ENCODE data around the gene PES1. TPM values are rescaled to one million over a fixed set of nuclear protein-coding genes. Genes with fewer than 3 reads are reported as not detected.
"Not testable (repeated sequence)": the region's sequence is repeated elsewhere in the genome, so short reads cannot be mapped to it uniquely, and the experiment has no call there.

PES1 gene
- total RNA-seq, 4 donors from 2014 or later, result 46.7 to 59.9 (median 53.1) TPM

- no peaks in the 10 kb centered on the region for H3K27me3 ChIP-seq
- WGBS, result 39% methylated on average over 3 of the region's 3 CpGs
- TF ChIP-seq POLR2AphosphoS5 (IDR thresholded peaks at IDR 0.05), result no peak
- no peak overlapping the region for H3K4me3 ChIP-seq
- no peak for DNase-seq (ENCODE audit: low spot score in 2 of 2)
- H3K9me3 ChIP-seq, result no peaks in the 10 kb centered on the region
- no peaks in the 10 kb centered on the region for H3K4me1 ChIP-seq
- H3K36me3 ChIP-seq, result no peaks in the 10 kb centered on the region
- H3K27ac ChIP-seq, result no peak overlapping the region
Measured at GRCh38 chr22:30564761-30565119, 27.0 kb downstream of the PES1 start.

- 72% methylated on average over 7 of the region's 8 CpGs for WGBS
- no peak for TF ChIP-seq POLR2A (IDR thresholded peaks at IDR 0.05)
- TF ChIP-seq EP300 (IDR thresholded peaks at IDR 0.05), result no peak
- TF ChIP-seq POLR2AphosphoS5 (IDR thresholded peaks at IDR 0.05), result no peak
- TF ChIP-seq, protein P1, sequence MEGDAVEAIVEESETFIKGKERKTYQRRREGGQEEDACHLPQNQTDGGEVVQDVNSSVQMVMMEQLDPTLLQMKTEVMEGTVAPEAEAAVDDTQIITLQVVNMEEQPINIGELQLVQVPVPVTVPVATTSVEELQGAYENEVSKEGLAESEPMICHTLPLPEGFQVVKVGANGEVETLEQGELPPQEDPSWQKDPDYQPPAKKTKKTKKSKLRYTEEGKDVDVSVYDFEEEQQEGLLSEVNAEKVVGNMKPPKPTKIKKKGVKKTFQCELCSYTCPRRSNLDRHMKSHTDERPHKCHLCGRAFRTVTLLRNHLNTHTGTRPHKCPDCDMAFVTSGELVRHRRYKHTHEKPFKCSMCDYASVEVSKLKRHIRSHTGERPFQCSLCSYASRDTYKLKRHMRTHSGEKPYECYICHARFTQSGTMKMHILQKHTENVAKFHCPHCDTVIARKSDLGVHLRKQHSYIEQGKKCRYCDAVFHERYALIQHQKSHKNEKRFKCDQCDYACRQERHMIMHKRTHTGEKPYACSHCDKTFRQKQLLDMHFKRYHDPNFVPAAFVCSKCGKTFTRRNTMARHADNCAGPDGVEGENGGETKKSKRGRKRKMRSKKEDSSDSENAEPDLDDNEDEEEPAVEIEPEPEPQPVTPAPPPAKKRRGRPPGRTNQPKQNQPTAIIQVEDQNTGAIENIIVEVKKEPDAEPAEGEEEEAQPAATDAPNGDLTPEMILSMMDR (IDR thresholded peaks at IDR 0.05), result no peak
- no peak for DNase-seq (ENCODE audit: low spot score in 2 of 2)
Measured at GRCh38 chr22:30564045-30564760, 27.5 kb downstream of the PES1 start.

GRCh38 chr22:30562366-30562765 lies 29.3 kb downstream of the PES1 start:
- no peak overlapping the region for H3K27ac ChIP-seq
- no peak overlapping the region for H3K4me3 ChIP-seq
- DNase-seq (ENCODE audit: low spot score in 2 of 2), result no peak
- no peaks in the 10 kb centered on the region for H3K4me1 ChIP-seq
- no peaks in the 10 kb centered on the region for H3K36me3 ChIP-seq
- H3K9me3 ChIP-seq, result no peaks in the 10 kb centered on the region
- 66% methylated on average over 6 of the region's 6 CpGs for WGBS
- no peaks in the 10 kb centered on the region for H3K27me3 ChIP-seq
- TF ChIP-seq POLR2A (IDR thresholded peaks at IDR 0.05) (no peak), EP300 (IDR thresholded peaks at IDR 0.05) (no peak)

More at GRCh38 chr22:30564045-30564760, 27.5 kb downstream of the PES1 start:
- Histone ChIP-seq H3K9me3 (no peaks in the 10 kb centered on the region), H3K36me3 (no peaks in the 10 kb centered on the region), H3K27ac (no peak overlapping the region), H3K27me3 (no peaks in the 10 kb centered on the region), H3K4me1 (no peaks in the 10 kb centered on the region), H3K4me3 (no peak overlapping the region)

GRCh38 chr22:30561402-30562189 lies 30.1 kb downstream of the PES1 start:
- H3K36me3 ChIP-seq, result no peaks in the 10 kb centered on the region
- WGBS, result 82% methylated on average over 3 of the region's 10 CpGs

GRCh38 chr22:30560643-30561202 lies 31.0 kb downstream of the PES1 start:
- H3K36me3 ChIP-seq; DNase-seq (ENCODE audit: low spot score in 2 of 2); H3K4me1 ChIP-seq; H3K9me3 ChIP-seq; H3K4me3 ChIP-seq; H3K27ac ChIP-seq; H3K27me3 ChIP-seq: not testable (repeated sequence)
- WGBS, result 87% methylated on average over 11 of the region's 11 CpGs

More at GRCh38 chr22:30561402-30562189, 30.1 kb downstream of the PES1 start:
- Histone ChIP-seq H3K9me3 (no peaks in the 10 kb centered on the region), H3K27me3 (no peaks in the 10 kb centered on the region), H3K4me3 (no peak overlapping the region), H3K27ac (no peak overlapping the region), H3K4me1 (no peaks in the 10 kb centered on the region)
- TF ChIP-seq, protein P1 (IDR thresholded peaks at IDR 0.05), result no peak
- no peak for TF ChIP-seq EP300 (IDR thresholded peaks at IDR 0.05)
- TF ChIP-seq POLR2A (IDR thresholded peaks at IDR 0.05), result no peak
- TF ChIP-seq POLR2AphosphoS5 (IDR thresholded peaks at IDR 0.05), result no peak
- DNase-seq (ENCODE audit: low spot score in 2 of 2), result no peak

DNA sequence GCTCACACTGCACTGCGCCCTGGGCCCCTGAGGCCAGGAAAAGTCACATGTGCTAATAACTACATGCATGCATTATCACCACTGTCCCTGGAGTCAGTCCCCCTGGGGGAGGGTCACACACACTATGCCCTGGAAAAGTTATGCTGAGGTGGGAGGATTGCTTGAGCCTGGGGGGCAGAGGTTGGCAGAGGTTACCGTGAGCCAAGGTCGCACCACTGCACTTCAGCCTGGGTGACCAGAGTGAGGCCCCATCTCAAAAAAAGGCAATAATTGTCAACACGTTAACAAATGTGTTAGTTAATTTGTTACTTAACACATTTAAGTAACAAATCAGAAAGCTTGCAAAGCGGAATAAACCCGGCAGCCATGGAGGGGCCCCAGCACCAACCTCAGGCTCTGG lies 31.8 kb downstream of the PES1 start:
- 77% methylated on average over 6 of the region's 6 CpGs for WGBS

More for the DNA sequence above, 31.8 kb downstream of the PES1 start:
- no peaks in the 10 kb centered on the region for H3K27me3 ChIP-seq
- TF ChIP-seq EP300 (IDR thresholded peaks at IDR 0.05), result no peak
- TF ChIP-seq, protein P1 (IDR thresholded peaks at IDR 0.05), result no peak
- TF ChIP-seq POLR2A (IDR thresholded peaks at IDR 0.05), result no peak
- TF ChIP-seq POLR2AphosphoS5 (IDR thresholded peaks at IDR 0.05), result no peak
- H3K4me3 ChIP-seq, result no peak overlapping the region
- no peaks in the 10 kb centered on the region for H3K9me3 ChIP-seq
- no peak for DNase-seq (ENCODE audit: low spot score in 2 of 2)
- no peak overlapping the region for H3K27ac ChIP-seq
- no peaks in the 10 kb centered on the region for H3K4me1 ChIP-seq
- no peaks in the 10 kb centered on the region for H3K36me3 ChIP-seq
